ENCODE measurements around the gene MFAP3L.

DNA sequence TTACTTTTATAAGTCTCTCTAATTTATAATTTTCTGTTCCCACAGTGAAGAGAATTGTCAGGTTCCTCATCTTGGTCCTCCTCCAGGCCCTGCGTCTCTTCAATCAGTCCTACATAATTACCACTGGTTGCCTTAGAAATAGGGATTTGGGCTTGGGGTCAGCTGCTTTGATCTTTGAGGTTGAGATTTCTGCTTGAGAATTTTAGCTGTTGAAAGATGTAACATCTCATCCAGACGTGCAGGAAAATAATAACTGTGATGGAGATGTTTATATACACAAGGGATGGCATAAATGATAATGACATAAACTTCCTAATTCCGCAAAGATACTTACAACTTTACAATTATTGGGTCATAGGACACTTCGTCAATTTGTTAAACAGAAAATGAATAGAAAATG is 33.2 kb upstream of the MFAP3L start:
- TF ChIP-seq, protein P1, sequence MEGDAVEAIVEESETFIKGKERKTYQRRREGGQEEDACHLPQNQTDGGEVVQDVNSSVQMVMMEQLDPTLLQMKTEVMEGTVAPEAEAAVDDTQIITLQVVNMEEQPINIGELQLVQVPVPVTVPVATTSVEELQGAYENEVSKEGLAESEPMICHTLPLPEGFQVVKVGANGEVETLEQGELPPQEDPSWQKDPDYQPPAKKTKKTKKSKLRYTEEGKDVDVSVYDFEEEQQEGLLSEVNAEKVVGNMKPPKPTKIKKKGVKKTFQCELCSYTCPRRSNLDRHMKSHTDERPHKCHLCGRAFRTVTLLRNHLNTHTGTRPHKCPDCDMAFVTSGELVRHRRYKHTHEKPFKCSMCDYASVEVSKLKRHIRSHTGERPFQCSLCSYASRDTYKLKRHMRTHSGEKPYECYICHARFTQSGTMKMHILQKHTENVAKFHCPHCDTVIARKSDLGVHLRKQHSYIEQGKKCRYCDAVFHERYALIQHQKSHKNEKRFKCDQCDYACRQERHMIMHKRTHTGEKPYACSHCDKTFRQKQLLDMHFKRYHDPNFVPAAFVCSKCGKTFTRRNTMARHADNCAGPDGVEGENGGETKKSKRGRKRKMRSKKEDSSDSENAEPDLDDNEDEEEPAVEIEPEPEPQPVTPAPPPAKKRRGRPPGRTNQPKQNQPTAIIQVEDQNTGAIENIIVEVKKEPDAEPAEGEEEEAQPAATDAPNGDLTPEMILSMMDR (IDR thresholded peaks at IDR 0.05) = no peak
- no peak for TF ChIP-seq REST (IDR thresholded peaks at IDR 0.05; ENCODE audit: insufficient read depth in 1 of 2, low read depth in 2 of 2, low read length in 1 of 2)
- no peak for TF ChIP-seq POLR2AphosphoS5 (IDR thresholded peaks at IDR 0.05; ENCODE audit: low read depth, low read length)
